SK-N-SH (cell line): Measurements from ENCODE around the gene ASB15. TPM values are rescaled to one million over a fixed set of nuclear protein-coding genes. Genes with fewer than 3 reads are reported as not detected.

Source experiments
- CTCF ChIA-PET: fragments of 300-600, 350-600 bp; formaldehyde crosslinking; extraction: SDS; loops from one replicate; lab custom pipeline; 2021; lab: Yijun Ruan, JAX
- POLR2A ChIA-PET: fragments of 350-600 bp; sonication (Branson Sonifier 250); formaldehyde crosslinking; extraction: SDS; loops from one replicate; lab custom pipeline; 2020; ENCODE audit warnings: antibody characterized with exemption, inconsistent platforms; lab: Yijun Ruan, JAX
- DNase-seq: peaks from one replicate; pipeline ENCODE4 v3.0.0; 2012
- H2AFZ ChIP-seq: fragments of 200-600 bp; sonication (generic); 2 replicates; pipeline ENCODE4 v1.8.1; 2016; ENCODE audit warnings: antibody characterized with exemption, mild to moderate bottlenecking, low read depth
- H3F3A ChIP-seq: fragments of 200-600 bp; sonication (generic); replicated peaks from 2 replicates; pipeline ENCODE3; 2016; ENCODE audit warnings: antibody characterized with exemption, mild to moderate bottlenecking; ENCODE audit not compliant: insufficient read depth
- H3K27ac ChIP-seq, 2 experiments: fragments of 200-500 bp in 1 of 2; fragments of 200-600 bp in 1 of 2; sonication (Bioruptor generic) in 1 of 2; sonication (generic), shearing (Covaris generic) in 1 of 2; 2 replicates each; pipeline versions ENCODE4 v1.5.1 to v1.6.1; 2014 to 2016; ENCODE audit warnings: low read depth in 2 of 2, inconsistent platforms in 1 of 2, low read length in 1 of 2, mild to moderate bottlenecking in 1 of 2, mixed read lengths in 1 of 2
- H3K27me3 ChIP-seq: fragments of 200-600 bp; sonication (generic), shearing (Covaris generic); 2 replicates; pipeline ENCODE4 v1.6.1; 2016; ENCODE audit warnings: mixed run types; ENCODE audit not compliant: insufficient read depth
- H3K36me3 ChIP-seq, 2 experiments: fragments of 200-500 bp in 1 of 2; fragments of 200-600 bp in 1 of 2; sonication (Bioruptor generic) in 1 of 2; sonication (generic) in 1 of 2; replicated peaks in 1 of 2; 2 replicates each; pipeline versions ENCODE3 to v1.5.1; 2014 to 2016; ENCODE audit warnings: low read length in 1 of 2, mild to moderate bottlenecking in 1 of 2; ENCODE audit not compliant: insufficient read depth in 2 of 2, control insufficient read depth in 1 of 2
- H3K4me1 ChIP-seq, 2 experiments: fragments of 200-500 bp in 1 of 2; fragments of 200-600 bp in 1 of 2; sonication (Bioruptor generic) in 1 of 2; sonication (generic), shearing (Covaris generic) in 1 of 2; 2 replicates each; pipeline versions ENCODE4 v1.5.1 to v1.6.1; 2014 to 2016; ENCODE audit warnings: low read depth in 1 of 2, low read length in 1 of 2, mixed run types in 1 of 2; ENCODE audit not compliant: insufficient read depth in 2 of 2, control insufficient read depth in 1 of 2
- H3K4me2 ChIP-seq: fragments of 200-600 bp; sonication (generic), shearing (Covaris generic); 2 replicates; pipeline ENCODE4 v1.6.1; 2017; ENCODE audit warnings: mixed run types
- H3K4me3 ChIP-seq, 2 experiments: fragments of 200-500 bp in 1 of 2; fragments of 200-600 bp in 1 of 2; sonication (Bioruptor generic) in 1 of 2; sonication (generic), shearing (Covaris generic) in 1 of 2; 2 replicates each; pipeline versions ENCODE4 v1.5.1 to v1.8.1; 2014 to 2016; ENCODE audit warnings: low read depth in 2 of 2, inconsistent platforms in 1 of 2, low read length in 1 of 2, mild to moderate bottlenecking in 1 of 2, mixed read lengths in 1 of 2, moderate library complexity in 1 of 2
- H3K79me2 ChIP-seq: fragments of 200-600 bp; sonication (generic); 2 replicates; pipeline ENCODE4 v1.8.1; 2017; ENCODE audit warnings: mild to moderate bottlenecking; ENCODE audit not compliant: insufficient read depth
- H3K9ac ChIP-seq: fragments of 200-600 bp; sonication (generic); 2 replicates; pipeline ENCODE4 v1.6.1; 2017; ENCODE audit warnings: mixed run types
- H3K9me2 ChIP-seq: fragments of 200-600 bp; sonication (generic); 2 replicates; pipeline ENCODE4 v1.6.1; 2017; ENCODE audit warnings: mixed run types
- H3K9me3 ChIP-seq: fragments of 200-600 bp; sonication (generic); 2 replicates; pipeline ENCODE4 v1.6.1; 2017; ENCODE audit warnings: mixed run types, mild to moderate bottlenecking, moderate library complexity
- H4K20me1 ChIP-seq: fragments of 200-600 bp; sonication (generic); 2 replicates; pipeline ENCODE4 v1.6.1; 2017; ENCODE audit warnings: mild to moderate bottlenecking, mixed run types; ENCODE audit not compliant: insufficient read depth
- ELF1 ChIP-seq: IDR thresholded peaks from 2 replicates; pipeline ENCODE4 v1.4.0; 2012
- EZH2phosphoT487 ChIP-seq: fragments of 200-600 bp; sonication (generic); IDR thresholded peaks from 2 replicates; pipeline ENCODE4 v1.6.1; 2017; ENCODE audit warnings: low read depth, mixed run types, mild to moderate bottlenecking, antibody characterized with exemption, moderate library complexity, borderline replicate concordance
- FOSL2 ChIP-seq: IDR thresholded peaks from 2 replicates; pipeline ENCODE4 v1.4.0; 2012; ENCODE audit warnings: low read depth, mild to moderate bottlenecking, moderate library complexity, borderline replicate concordance
- FOXJ3 ChIP-seq: sonication (generic); formaldehyde crosslinking; IDR thresholded peaks from 2 replicates; pipeline ENCODE4 v1.5.1; 2020; ENCODE audit warnings: mild to moderate bottlenecking, missing genetic modification reagents
- FOXM1 ChIP-seq: IDR thresholded peaks from 2 replicates; pipeline ENCODE4 v1.4.0; 2012; ENCODE audit warnings: low read depth, mild to moderate bottlenecking
- GABPA ChIP-seq: IDR thresholded peaks from 2 replicates; pipeline ENCODE4 v1.4.0; 2012; ENCODE audit warnings: low read depth, mild to moderate bottlenecking
- GATA2 ChIP-seq: sonication (generic); formaldehyde crosslinking; IDR thresholded peaks from 2 replicates; pipeline ENCODE4 v1.5.0; 2020; ENCODE audit warnings: mild to moderate bottlenecking, missing genetic modification reagents
- JUND ChIP-seq: IDR thresholded peaks from 2 replicates; pipeline ENCODE4 v1.4.0; 2012
- MAX ChIP-seq: IDR thresholded peaks from 2 replicates; pipeline ENCODE4 v1.4.0; 2012; ENCODE audit warnings: low read depth
- MEF2A ChIP-seq: IDR thresholded peaks from 2 replicates; pipeline ENCODE4 v1.4.0; 2012; ENCODE audit warnings: low read depth, borderline replicate concordance
- NFIC ChIP-seq: IDR thresholded peaks from 2 replicates; pipeline ENCODE4 v1.4.0; 2012; ENCODE audit warnings: borderline replicate concordance
- POLR2AphosphoS5 ChIP-seq: IDR thresholded peaks from 2 replicates; pipeline ENCODE4 v1.6.1; 2012; ENCODE audit warnings: low read depth, low read length
- RAD21 ChIP-seq: IDR thresholded peaks from 2 replicates; pipeline ENCODE4 v1.6.1; 2012; ENCODE audit warnings: mild to moderate bottlenecking, low read length
- REST ChIP-seq: IDR thresholded peaks from 2 replicates; pipeline ENCODE4 v1.6.1; 2012; ENCODE audit warnings: mild to moderate bottlenecking, low read depth, low read length, moderate library complexity
- RFX5 ChIP-seq: IDR thresholded peaks from 2 replicates; pipeline ENCODE4 v1.6.1; 2012; ENCODE audit warnings: mild to moderate bottlenecking, improper control_type of control experiment, low read length
- RXRA ChIP-seq: IDR thresholded peaks from 2 replicates; pipeline ENCODE4 v1.4.0; 2012; ENCODE audit warnings: low read depth, mild to moderate bottlenecking, borderline replicate concordance
- SMC3 ChIP-seq: IDR thresholded peaks from 2 replicates; pipeline ENCODE4 v1.6.1; 2012; ENCODE audit warnings: low read depth, low read length, improper control_type of control experiment
- TCF12 ChIP-seq: IDR thresholded peaks from 2 replicates; pipeline ENCODE4 v1.4.0; 2012
- ZBTB33 ChIP-seq: IDR thresholded peaks from 2 replicates; pipeline ENCODE4 v1.4.0; 2012; ENCODE audit warnings: low read depth, borderline replicate concordance
- polyA plus RNA-seq, 3 experiments: library from polyadenylated mRNA; depleted of rRNA; stranded (reverse); fragments of >200 nt; gene quantifications; 2 replicates each; pipeline ENCODE4 v1.2.3, GENCODE V29; 2012

ASB15 gene
- polyA plus RNA-seq, 1 of the 3 experiments (the other 2 are of a cell fraction) = not detected

- Histone ChIP-seq H2AFZ (no peak overlapping the region), H3K27ac (peak overlapping the region in 1 of 2 experiments; percentile 14; a peak in 2 of 4 replicates), H3K4me1 (peaks cover 0 to 17% of the 10 kb centered on the region in 2 experiments; a peak in 3 of 4 replicates), H3K79me2 (no peaks in the 10 kb centered on the region), H3K4me3 (no peak overlapping the region), H3K4me2 (no peak overlapping the region), H3F3A (no peaks in the 10 kb centered on the region), H3K27me3 (no peaks in the 10 kb centered on the region), H3K9me3 (no peaks in the 10 kb centered on the region), H3K9me2 (no peaks in the 10 kb centered on the region), H4K20me1 (no peaks in the 10 kb centered on the region), H3K36me3 (peaks cover 23 to 32% of the 10 kb centered on the region in 2 experiments), H3K9ac (no peak overlapping the region)
- CTCF ChIA-PET = interaction anchor here (0.8 to 1.4 kb wide), 2 partner anchors 26 to 27 kb away, joined by 4 read pairs; no protein-coding TSS in a partner anchor
- DNase-seq = no peak
- no peak for TF ChIP-seq NFIC
- no peak for TF ChIP-seq GABPA
- no peak for TF ChIP-seq ELF1
- TF ChIP-seq EZH2phosphoT487 = no peak
- TF ChIP-seq RFX5 = no peak
- no peak for TF ChIP-seq MAX
- TF ChIP-seq MEF2A = no peak
- no peak for TF ChIP-seq RAD21
- TF ChIP-seq RXRA = no peak
- no peak for TF ChIP-seq REST
- no peak for TF ChIP-seq JUND
- TF ChIP-seq SMC3 = no peak
- TF ChIP-seq GATA2 (CRISPR knock-in tag) = no peak
- no peak for TF ChIP-seq FOXJ3 (CRISPR knock-in tag)
- TF ChIP-seq ZBTB33 = no peak
- TF ChIP-seq POLR2AphosphoS5 = no peak
- no peak for TF ChIP-seq FOSL2
- TF ChIP-seq TCF12 = no peak
- TF ChIP-seq FOXM1 = no peak
- POLR2A ChIA-PET = no interaction called here
These were observed 73.5 kb downstream of the ASB15 start for GRCh38 chr7:123675181-123675473.
